ENCODE measurements around the gene UBTD1.

The UBTD1 gene

GRCh38 chr10:97483506-97483905 lies 15.2 kb upstream of the UBTD1 start:
- DNase-seq (ENCODE audit: low read depth): no peak

DNA sequence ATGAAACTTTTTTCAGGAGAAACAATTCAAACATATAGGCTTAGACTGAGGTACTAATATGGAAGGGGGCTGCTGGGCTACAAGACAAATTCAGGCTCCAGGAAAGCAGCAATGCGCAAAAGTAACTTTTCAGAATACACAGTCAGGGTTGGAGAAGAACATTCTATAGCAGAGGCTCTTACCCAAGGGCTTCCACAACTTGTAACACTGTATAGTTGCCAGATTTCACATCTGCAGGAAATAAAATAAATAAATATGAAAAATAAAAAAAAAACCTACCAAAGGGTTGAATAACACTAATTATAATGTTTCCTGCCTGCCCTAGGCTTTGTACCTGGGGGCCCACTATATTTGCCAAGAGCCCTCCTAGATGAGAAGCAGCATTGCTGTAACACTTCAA lies 14.8 kb upstream of the UBTD1 start:
- no peak for DNase-seq (ENCODE audit: low read depth)

DNA sequence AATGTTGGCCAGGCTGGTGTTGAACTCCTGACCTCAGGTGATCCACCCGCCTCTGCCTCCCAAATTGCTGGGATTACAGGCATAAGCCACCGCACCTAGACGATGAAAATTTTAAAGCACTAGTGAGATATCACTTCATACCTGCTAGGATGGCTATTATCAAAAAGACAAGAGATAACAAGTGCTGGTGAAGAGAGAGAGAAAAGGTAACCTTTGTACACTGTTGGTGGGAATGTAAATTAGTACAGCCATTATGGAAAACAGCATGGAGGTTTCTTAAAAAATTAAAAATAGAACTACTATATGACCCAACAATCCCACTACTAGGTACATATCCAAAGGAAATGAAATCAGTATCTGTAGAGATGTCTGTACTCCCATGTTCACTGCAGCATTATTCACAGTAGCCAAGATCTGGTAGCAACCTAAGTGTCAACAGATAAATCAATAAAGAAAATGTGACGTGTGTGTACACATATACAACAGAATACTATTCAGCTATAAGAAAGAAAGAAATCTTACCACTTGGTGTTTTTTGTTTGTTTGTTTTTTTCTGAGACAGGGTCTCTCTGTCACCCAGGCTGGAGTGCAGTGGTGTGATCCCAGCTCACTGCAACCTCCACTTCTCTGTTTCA lies 13.0 kb upstream of the UBTD1 start:
- DNase-seq (ENCODE audit: low read depth): no peak

DNA sequence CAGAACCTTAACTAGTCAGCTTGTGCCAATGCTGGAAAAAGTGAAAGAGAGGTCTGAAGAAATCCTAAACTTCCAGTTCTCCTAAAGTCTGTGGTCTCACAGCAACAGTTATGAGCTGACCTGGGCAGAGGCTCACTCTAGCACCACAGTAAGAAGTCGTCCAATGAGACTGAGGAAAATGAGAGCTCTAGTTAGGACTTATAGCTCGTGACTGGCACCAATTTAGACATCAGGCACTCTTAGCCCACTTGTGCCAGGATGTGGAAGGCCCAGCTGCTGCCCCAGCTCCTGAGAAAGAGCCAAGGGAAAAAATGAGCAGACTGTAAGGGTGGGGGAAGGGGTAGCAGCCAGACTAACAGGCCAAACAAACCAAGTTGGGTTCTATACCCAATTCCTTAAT lies 8.1 kb upstream of the UBTD1 start:
- no peak for DNase-seq (ENCODE audit: low read depth)

GRCh38 chr10:97494151-97494550 lies 4.6 kb upstream of the UBTD1 start:
- no peak for DNase-seq (ENCODE audit: low read depth)

DNA sequence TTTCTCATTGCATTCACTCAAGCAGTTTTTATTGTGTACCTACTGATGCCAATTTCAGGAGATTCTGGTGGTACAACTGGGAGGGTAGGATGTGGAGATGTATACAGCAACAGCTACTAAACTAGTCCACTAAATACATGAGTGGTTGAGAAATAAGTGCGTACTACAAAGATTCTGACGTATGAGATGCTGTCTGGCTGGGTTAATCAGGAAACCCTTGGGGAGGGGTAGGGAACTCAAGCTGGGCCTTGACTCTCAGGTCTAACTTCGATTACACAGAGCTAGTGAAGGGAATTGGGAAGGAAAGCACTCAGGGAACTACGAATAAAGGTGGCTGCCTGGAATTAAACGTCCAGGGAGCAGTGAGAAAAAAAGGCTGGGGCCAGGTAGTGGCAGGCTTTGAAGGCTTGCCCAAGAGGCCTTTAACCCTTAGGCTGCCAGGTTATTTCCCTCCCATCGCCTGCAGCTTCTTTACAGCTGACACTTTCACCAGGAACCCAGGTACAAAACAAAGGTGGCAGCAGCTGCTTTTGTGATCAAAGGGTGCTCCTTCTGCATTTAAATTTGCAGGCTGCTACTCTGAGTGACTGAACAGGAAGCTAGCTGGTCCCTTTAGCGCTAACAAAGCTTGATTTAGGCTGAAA lies 3.7 kb upstream of the UBTD1 start:
- DNase-seq (ENCODE audit: low read depth): no peak

GRCh38 chr10:97497572-97498075 lies 1.1 kb upstream of the UBTD1 start:
- peak; percentile 43 for DNase-seq (ENCODE audit: low read depth)

GRCh38 chr10:97498076-97498840 lies 466 bp upstream of the UBTD1 start, which contains the start of gene MMS19:
MMS19 (minus strand) TSS chr10:97498422; CDS start chr10:97498384, 38 bp downstream.
- peak; percentile 99 for DNase-seq (ENCODE audit: low read depth)

GRCh38 chr10:97499561-97500296 lies 1.0 kb downstream of the UBTD1 start:
- DNase-seq (ENCODE audit: low read depth): no peak

- no peak for DNase-seq (ENCODE audit: low read depth)
These were observed 1.5 kb downstream of the UBTD1 start for GRCh38 chr10:97500297-97500575.

GRCh38 chr10:97502916-97503315 lies 4.2 kb downstream of the UBTD1 start:
- DNase-seq (ENCODE audit: low read depth): no peak

DNA sequence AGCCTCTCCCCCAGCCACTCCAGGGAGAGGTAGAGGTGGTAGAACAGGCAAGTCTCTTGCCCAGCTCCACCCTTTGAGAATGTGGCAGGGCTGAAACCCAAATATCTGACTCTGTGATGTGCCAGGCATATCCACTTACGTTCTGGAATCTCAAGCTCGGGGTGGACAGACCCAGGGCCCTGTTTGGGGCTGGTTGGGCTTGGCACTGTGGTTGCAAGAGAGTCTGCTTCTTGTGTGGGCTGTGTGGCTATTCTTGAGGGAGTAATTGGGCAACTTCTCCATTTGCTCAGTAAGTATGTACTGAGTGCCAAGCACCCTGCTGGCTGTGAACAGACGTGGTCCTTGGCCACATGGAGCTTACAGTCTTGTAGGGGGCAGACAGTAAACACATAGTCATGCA lies 4.7 kb downstream of the UBTD1 start:
- DNase-seq (ENCODE audit: low read depth): no peak

DNA sequence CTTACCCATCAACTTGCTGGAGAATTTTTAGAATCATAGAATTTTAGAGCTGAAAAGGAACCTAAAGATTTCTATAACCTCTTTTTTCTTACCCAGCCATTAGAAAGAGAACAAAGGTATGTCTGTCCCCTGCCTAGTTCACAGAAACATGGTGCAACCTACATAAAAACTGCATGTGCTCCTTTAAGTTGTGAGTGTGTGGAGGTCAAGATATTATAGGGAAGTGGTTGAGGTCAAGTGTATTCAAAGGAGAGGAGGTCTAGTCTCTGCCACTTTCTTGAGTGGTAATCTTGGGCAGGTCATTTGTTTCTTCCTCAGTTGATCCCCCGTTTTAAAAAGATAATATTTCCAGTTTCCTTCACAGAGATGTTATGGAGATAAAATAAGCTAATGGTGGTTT lies 6.4 kb downstream of the UBTD1 start:
- no peak for DNase-seq (ENCODE audit: low read depth)

- no peak for DNase-seq (ENCODE audit: low read depth)
These were observed 7.7 kb downstream of the UBTD1 start for GRCh38 chr10:97506199-97506991.

- no peak for DNase-seq (ENCODE audit: low read depth)
These were observed 9.6 kb downstream of the UBTD1 start for GRCh38 chr10:97508342-97508741.

DNA sequence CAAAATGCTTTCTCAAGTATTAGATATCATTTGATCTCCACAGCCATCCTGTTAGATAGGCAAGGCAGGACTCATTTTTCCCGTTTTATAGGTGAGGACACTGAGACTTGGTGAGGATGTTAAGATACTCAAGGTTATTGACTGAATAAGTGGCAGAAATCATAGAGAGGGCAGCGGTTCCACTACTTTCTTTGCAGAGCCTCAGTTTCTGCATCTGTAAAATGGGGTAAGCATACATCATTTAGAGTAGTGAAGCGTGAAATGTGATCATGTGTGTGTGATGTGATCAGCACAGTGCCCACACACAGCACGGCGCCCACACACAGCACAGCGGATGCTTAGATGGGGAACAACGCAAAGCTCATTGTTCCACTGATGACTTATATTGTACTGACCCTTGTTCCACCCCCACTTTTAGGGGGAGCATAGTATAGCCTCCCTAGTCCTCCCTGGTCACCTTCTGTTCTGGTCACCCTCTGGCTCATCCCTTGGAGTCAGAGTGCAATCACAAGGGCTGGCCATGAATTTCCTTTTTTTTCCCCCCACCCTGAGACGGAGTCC lies 10.5 kb downstream of the UBTD1 start:
- no peak for DNase-seq (ENCODE audit: low read depth)

DNA sequence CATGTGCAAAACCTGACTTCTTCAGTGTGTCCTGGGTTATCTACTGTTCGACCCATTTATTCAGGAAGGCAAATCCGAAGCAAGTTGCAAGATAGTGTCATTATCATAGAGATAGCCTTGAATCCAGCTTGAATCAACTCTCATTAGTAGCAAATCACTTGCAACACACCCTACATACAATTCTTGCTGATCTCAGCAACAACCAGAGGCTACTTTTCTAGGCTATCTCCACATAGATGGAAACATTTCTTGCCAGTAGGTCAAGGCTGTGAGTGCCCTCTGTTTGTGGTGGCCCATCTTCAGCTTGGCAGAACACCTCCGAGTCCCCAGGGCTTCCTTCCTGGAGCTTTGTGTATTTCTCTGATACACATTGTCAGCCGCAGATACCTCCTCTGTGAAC lies 12.0 kb downstream of the UBTD1 start:
- no peak for DNase-seq (ENCODE audit: low read depth)

DNA sequence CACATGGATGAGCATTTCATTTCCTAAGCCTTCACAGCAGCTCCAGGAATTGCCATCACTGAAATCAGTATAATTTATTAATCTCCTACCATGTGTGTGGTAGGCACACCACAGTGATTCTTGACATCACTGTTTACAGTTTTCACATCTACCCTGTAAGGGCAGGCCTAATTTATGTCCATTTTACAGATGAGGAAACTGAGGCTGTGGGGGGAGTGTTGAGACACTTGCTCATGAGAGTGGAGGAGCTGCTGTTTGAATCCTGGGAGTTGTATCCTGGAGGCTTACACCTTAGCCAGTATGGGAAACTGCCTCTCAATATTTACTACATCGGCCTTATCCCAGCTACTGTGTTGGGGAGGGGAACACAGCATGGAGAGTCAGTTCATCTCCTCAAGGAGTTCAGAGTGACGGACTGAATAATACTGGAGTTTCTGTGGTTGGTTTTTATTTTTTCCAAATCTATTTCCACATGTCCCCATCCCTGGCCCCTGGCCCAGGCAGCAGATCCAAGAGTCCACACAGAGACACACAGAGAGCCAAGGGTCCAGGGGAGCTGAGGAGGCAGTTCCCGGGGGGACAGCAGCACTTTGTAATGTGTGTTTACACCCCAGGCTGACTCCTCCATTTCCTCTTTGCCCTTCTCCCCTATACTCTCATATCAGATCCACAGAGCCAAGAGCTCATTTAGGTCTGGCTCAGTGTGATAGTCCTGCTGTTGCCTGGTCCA lies 13.2 kb downstream of the UBTD1 start:
- no peak for DNase-seq (ENCODE audit: low read depth)

- DNase-seq (ENCODE audit: low read depth): no peak
These were observed 14.3 kb downstream of the UBTD1 start for GRCh38 chr10:97512993-97513392.

GRCh38 chr10:97514344-97514743 lies 15.6 kb downstream of the UBTD1 start:
- no peak for DNase-seq (ENCODE audit: low read depth)

All from activated gamma-delta T cell treated with anti-CD3 and anti-CD28 coated beads, Interleukin-2, amount 50 U/mL, for 16 hours (primary cell).